Activated B cell treated with CpG ODN at 0.5 μM for 24 hours (primary cell): ENCODE results near the gene COX19. TPM values are rescaled to one million over a fixed set of nuclear protein-coding genes. Genes with fewer than 3 reads are reported as not detected.
A peak's percentile ranks its signal among the peaks of the same experiment; 100 is the strongest.

ENCODE experiments used
- ATAC-seq: fragments of 200-7000 bp; cut with Tn5 transposase; one replicate; pipeline ENCODE4 v1.10.0; 2021; ENCODE audit warnings: low read depth, mild to moderate bottlenecking, moderate library complexity
- CTCF ChIA-PET: fragments of 350-600 bp; sonication (Branson Sonifier 250); formaldehyde crosslinking; loops from one replicate; lab custom pipeline; 2021; ENCODE audit warnings: antibody characterized with exemption; lab: Charles Lee
- POLR2A ChIA-PET: fragments of 350-600 bp; sonication (Branson Sonifier 250); formaldehyde crosslinking; loops from one replicate; lab custom pipeline; 2021; ENCODE audit warnings: antibody characterized with exemption; lab: Charles Lee
- DNase-seq: peaks from one replicate; pipeline ENCODE4 v3.0.0; 2022
- H3K27ac Mint-ChIP-seq: one replicate; pipeline ENCODE4 v1.8.0; 2020; ENCODE audit warnings: mixed read lengths
- H3K27me3 Mint-ChIP-seq: one replicate; pipeline ENCODE4 v1.8.0; 2021; ENCODE audit warnings: mixed read lengths
- H3K36me3 Mint-ChIP-seq: one replicate; pipeline ENCODE4 v1.8.0; 2021; ENCODE audit warnings: low read depth, mixed read lengths
- H3K4me1 Mint-ChIP-seq: one replicate; pipeline ENCODE4 v1.8.0; 2021; ENCODE audit warnings: mixed read lengths
- H3K4me3 Mint-ChIP-seq: one replicate; pipeline ENCODE4 v1.8.0; 2020; ENCODE audit warnings: mild to moderate bottlenecking, mixed read lengths
- H3K9me3 Mint-ChIP-seq: one replicate; pipeline ENCODE4 v1.8.0; 2020; ENCODE audit warnings: mixed read lengths
- CTCF ChIP-seq: fragments of 200-600 bp; IDR thresholded peaks from one replicate; pipeline ENCODE4 v1.8.0; 2022; ENCODE audit warnings: antibody characterized with exemption, mild to moderate bottlenecking
- intact Hi-C: fragments of 100-400 bp; cut with micrococcal nuclease; formaldehyde crosslinking; loops from one replicate; pipeline ENCODE4 v1.15.1; 2024
- total RNA-seq: library from RNA; stranded (reverse); gene quantifications from 2 replicates; pipeline ENCODE4 v1.2.3, GENCODE V29; 2022

COX19 gene
- total RNA-seq, 1 donor from 2014 or later = 24.5 TPM

GRCh38 chr7:935874-936385, 39.4 kb downstream of the COX19 start:
- ChIA-PET CTCF (no interaction called here), POLR2A (no interaction called here)
- Mint-ChIP-seq H3K4me1 (peaks cover 17% of the 10 kb centered on the region), H3K9me3 (peaks cover under 1% of the 10 kb centered on the region), H3K4me3 (no peak overlapping the region), H3K27me3 (no peaks in the 10 kb centered on the region), H3K27ac (peak overlapping the region; percentile 19), H3K36me3 (no peaks in the 10 kb centered on the region)
- no peak for TF ChIP-seq CTCF
- intact Hi-C loops = loop anchor here (1.0 to 2.0 kb wide), 3 partner anchors 8 to 15 kb away; no protein-coding TSS in a partner anchor
- DNase-seq (no peak), ATAC-seq (no peak)

DNA sequence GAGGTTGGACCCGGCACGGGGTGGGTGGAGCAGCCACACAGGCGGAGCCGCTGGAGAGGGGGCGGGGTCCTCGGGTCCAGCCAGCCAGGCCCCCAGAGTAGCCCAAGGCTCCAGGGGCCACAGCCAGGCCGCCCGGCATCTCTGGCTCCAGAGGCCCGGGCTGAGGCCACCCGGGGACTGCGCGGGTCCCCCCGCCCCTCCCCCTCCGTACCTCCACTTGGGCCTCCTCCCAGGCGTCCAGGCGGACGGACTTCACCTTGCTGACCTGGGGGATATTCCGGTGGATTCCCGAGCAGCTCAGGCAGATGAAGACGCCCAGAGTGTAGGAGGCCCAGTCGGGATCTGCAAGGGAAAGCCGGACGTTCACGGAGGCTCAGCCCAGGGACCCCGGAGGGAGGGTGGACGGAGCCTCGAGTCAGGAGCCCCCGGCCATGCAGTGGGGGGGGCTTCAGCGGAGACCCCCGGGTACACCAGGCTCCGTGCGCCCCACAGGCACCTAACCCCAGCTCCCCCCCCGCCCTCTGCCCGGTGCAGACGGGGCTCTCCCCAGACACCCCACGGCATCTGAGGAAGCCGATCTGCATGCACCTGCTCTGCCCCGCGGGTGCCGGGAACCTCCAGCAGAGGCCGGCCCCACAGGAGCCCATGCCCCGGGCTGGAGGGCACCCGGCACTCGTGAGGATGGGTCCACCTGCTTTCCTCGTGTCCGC, 40.0 kb downstream of the COX19 start:
- H3K4me3 Mint-ChIP-seq = no peak overlapping the region
- intact Hi-C loops = no loop called here
- no peaks in the 10 kb centered on the region for H3K36me3 Mint-ChIP-seq
- ChIA-PET POLR2A (interaction anchor here (1.1 to 1.2 kb wide), 2 partner anchors 12 to 40 kb away, joined by 3 to 4 read pairs; partner anchors contain the start of gene COX19), CTCF (no interaction called here)
- H3K9me3 Mint-ChIP-seq = no peaks in the 10 kb centered on the region
- no peaks in the 10 kb centered on the region for H3K27me3 Mint-ChIP-seq
- DNase-seq (no peak), ATAC-seq (peak; percentile 22)
- peaks cover 12% of the 10 kb centered on the region for H3K4me1 Mint-ChIP-seq
- H3K27ac Mint-ChIP-seq = no peak overlapping the region
- TF ChIP-seq CTCF = no peak

DNA sequence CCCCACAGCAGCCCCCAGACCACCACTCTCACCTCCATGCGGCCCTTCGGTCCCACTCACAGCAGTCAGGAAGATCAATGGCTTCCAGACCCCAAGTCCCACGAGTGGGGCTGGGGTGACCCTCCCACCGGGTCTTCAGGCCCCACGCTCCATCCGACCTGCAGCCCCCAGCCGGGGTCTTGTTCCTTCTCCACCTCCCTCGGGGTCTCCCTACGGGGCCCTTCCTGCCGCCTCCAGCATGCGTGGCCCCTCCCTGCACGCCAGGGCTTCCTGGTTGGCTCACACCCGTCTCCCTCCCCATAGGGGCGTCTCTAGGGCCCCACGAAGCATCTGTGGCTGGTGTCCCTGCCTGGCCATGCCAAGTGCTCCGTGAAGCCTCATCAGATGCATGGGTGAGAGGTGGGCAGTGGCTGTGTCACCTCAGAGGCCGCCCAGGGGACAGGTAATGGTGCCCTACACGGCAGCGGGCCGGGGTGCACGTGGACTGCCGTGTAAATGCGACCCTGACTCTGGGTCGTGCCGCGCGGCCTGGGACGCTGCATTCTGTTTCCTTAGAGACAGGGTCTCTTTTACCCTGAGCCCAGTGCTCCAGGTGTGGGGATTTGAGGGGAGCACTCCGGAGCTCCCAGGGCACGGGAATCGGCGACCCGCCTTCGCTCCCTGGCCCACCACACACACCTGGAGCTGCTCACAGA, 40.7 kb downstream of the COX19 start:
- H3K9me3 Mint-ChIP-seq = no peaks in the 10 kb centered on the region
- H3K27me3 Mint-ChIP-seq = no peaks in the 10 kb centered on the region
- H3K4me3 Mint-ChIP-seq = no peak overlapping the region
- H3K36me3 Mint-ChIP-seq = no peaks in the 10 kb centered on the region
- no peak for TF ChIP-seq CTCF
- H3K4me1 Mint-ChIP-seq = peaks cover 17% of the 10 kb centered on the region
- ChIA-PET POLR2A (interaction anchor here (1.1 to 1.2 kb wide), 2 partner anchors 11 to 41 kb away, joined by 3 to 4 read pairs; partner anchors contain the start of gene COX19), CTCF (no interaction called here)
- DNase-seq = no peak
- no peak overlapping the region for H3K27ac Mint-ChIP-seq
- no peak for ATAC-seq
- intact Hi-C loops = no loop called here

GRCh38 chr7:932651-932975, 42.7 kb downstream of the COX19 start:
- Mint-ChIP-seq H3K4me1 (peaks cover 33% of the 10 kb centered on the region), H3K9me3 (no peaks in the 10 kb centered on the region), H3K36me3 (no peaks in the 10 kb centered on the region), H3K27me3 (no peaks in the 10 kb centered on the region), H3K27ac (no peak overlapping the region), H3K4me3 (no peak overlapping the region)
- no peak for TF ChIP-seq CTCF
- POLR2A ChIA-PET = no interaction called here
- CTCF ChIA-PET = no interaction called here
- intact Hi-C loops = no loop called here
- ATAC-seq (no peak), DNase-seq (no peak)
